MM.1S (cell line): ENCODE data around the gene GALNT5.

Experiments used
- CTCF ChIP-seq: fragments of 300-600 bp; sonication (generic); IDR thresholded peaks from 2 replicates; pipeline ENCODE4 v1.5.1; 2016; ENCODE audit warnings: antibody characterized with exemption, low read length, mixed read lengths
- EZH2 ChIP-seq: fragments of 300-600 bp; sonication (generic); optimal IDR thresholded peaks from 2 replicates; pipeline ENCODE3; 2017; ENCODE audit warnings: low read depth, mild to moderate bottlenecking, antibody characterized with exemption, low read length, mixed read lengths
- EZH2phosphoT487 ChIP-seq: fragments of 300-600 bp; sonication (generic); IDR thresholded peaks from 2 replicates; pipeline ENCODE4 v1.6.1; 2018; ENCODE audit warnings: antibody characterized with exemption, low read length

DNA sequence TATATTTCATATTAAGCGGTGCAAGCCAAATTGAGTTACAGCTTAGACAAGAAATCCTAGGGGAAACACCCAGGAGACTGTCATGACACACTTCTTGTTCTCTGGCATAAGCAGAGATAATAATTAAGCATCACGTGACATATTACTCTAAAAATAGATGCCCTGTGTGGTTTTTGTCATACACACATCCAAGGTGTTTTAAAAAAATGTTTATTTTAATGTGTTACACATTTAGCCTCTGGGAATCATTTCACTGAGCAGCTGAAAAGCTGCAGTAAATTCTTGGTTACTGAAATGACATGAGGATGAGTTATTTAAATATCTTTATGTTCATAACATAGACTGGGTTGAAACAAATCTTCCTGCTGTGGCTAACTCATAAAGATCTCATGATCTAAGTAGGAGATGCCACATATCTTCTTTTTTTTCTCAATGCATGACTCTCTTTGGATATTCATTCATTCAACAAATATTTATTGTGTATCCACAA lies 106.2 kb downstream of the GALNT5 start:
- TF ChIP-seq CTCF (no peak), EZH2phosphoT487 (no peak), EZH2 (no peak)
